Thyroid gland (tissue), 4 donors: ENCODE data around the gene ABO.
"Not testable (repeated sequence)": the region's sequence is repeated elsewhere in the genome, so short reads cannot be mapped to it uniquely, and the experiment has no call there.

ENCODE experiments used
- CTCF ChIP-seq, 6 experiments: fragments of 200-600 bp in 3 of 6; fragments of 450-650 bp in 3 of 6; sonication (generic) in 3 of 6; IDR thresholded peaks; one replicate each; pipeline ENCODE4 v1.5.1; 2016 to 2019; ENCODE audit warnings: antibody characterized with exemption in 6 of 6, mild to moderate bottlenecking in 2 of 6, inconsistent platforms in 1 of 6, moderate library complexity in 1 of 6
- POLR2A ChIP-seq, 2 donors: fragments of 450-650 bp; IDR thresholded peaks; one replicate each; pipeline ENCODE4 v1.6.1; 2017; ENCODE audit warnings: antibody characterized with exemption in 2 of 2, mild to moderate bottlenecking in 2 of 2, moderate library complexity in 1 of 2

DNA sequence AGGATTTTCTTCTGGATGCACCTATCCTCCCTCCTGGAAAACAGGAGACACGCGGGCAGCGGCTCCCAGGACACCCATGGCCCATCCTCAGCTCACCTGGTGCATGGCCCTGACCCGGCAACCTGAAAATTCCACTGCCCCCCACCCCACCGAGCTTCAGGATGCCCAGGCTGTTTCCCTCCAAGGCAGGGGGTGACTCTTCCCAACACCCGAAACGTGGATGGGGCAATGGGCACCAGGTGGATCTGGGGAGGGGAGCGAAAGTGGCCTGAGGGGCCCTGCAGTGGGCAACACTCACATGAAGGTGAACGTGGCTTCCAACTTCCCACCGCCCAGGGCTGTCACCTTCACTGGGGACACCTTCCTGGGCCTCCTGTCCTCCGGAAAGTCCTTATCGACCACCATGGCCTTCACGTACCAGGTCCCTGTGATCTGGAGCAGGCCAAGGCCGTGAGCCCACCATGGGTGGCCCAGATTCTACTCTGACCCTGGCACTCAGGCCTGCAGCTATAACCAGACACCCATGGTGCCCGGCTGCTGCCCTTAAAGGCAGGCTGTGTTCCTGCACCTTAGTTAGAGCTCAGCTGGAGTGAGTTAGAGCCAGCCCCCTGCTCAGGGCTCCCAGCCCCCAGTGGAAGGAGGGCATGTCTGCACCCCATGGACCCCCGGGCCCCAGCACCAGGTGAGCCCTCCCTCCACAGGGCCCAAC is 66.7 kb downstream of the ABO start:
- TF ChIP-seq CTCF, POLR2A (IDR thresholded peaks at IDR 0.05): not testable (repeated sequence)
